MCF 10A (cell line): Measurements from ENCODE around the gene BHLHA15. TPM values are rescaled to one million over a fixed set of nuclear protein-coding genes. Genes with fewer than 3 reads are reported as not detected.
A peak's percentile ranks its signal among the peaks of the same experiment; 100 is the strongest.

Experiments
- Bru-seq: library from RNA; stranded (reverse); fragments of 400-500 nt; gene quantifications from one replicate; lab custom pipeline; 2021; lab: Mats Ljungman, UMichigan
- BruChase-seq, 2 experiments: library from RNA; stranded (reverse); fragments of 400-500 nt; gene quantifications; one replicate each; lab custom pipeline; 2021; lab: Mats Ljungman, UMichigan
- BruUV-seq: library from RNA; stranded (reverse); fragments of 400-500 nt; replicated peaks from 2 replicates; lab custom pipeline; 2021; lab: Mats Ljungman, UMichigan
- CTCF ChIA-PET: fragments of 300-600 bp; sonication (Branson Sonifier 250); formaldehyde crosslinking; extraction: SDS; loops from one replicate; lab custom pipeline; 2021; ENCODE audit warnings: antibody characterized with exemption, inconsistent platforms; lab: Yijun Ruan, JAX
- POLR2A ChIA-PET: fragments of 300-600, 350-650 bp; sonication (Branson Sonifier 250); formaldehyde crosslinking; extraction: SDS; loops from one replicate; lab custom pipeline; 2020; ENCODE audit warnings: antibody characterized with exemption, inconsistent platforms; lab: Yijun Ruan, JAX
- DNase-seq: peaks from one replicate; pipeline ENCODE4 v3.0.0-alpha.2; 2018; ENCODE audit not compliant: unreplicated experiment
- H3K27ac Mint-ChIP-seq: one replicate; pipeline ENCODE4 v1.8.0; 2022; ENCODE audit warnings: mild to moderate bottlenecking, low read depth, mixed read lengths; ENCODE audit not compliant: unreplicated experiment
- H3K27me3 Mint-ChIP-seq: one replicate; pipeline ENCODE4 v1.8.0; 2022; ENCODE audit warnings: mixed read lengths; ENCODE audit not compliant: insufficient read depth, unreplicated experiment
- H3K36me3 Mint-ChIP-seq: one replicate; pipeline ENCODE4 v1.8.0; 2022; ENCODE audit warnings: mild to moderate bottlenecking, moderate library complexity, mixed read lengths; ENCODE audit not compliant: insufficient read depth, unreplicated experiment
- H3K4me1 Mint-ChIP-seq: one replicate; pipeline ENCODE4 v1.8.0; 2022; ENCODE audit warnings: mixed read lengths; ENCODE audit not compliant: insufficient read depth, unreplicated experiment
- H3K4me3 Mint-ChIP-seq: one replicate; pipeline ENCODE4 v1.8.0; 2022; ENCODE audit warnings: mild to moderate bottlenecking, moderate library complexity, mixed read lengths; ENCODE audit not compliant: unreplicated experiment
- H3K9me3 Mint-ChIP-seq: one replicate; pipeline ENCODE4 v1.8.0; 2022; ENCODE audit warnings: mixed read lengths; ENCODE audit not compliant: unreplicated experiment
- CTCF ChIP-seq: fragments of 200-600 bp; IDR thresholded peaks from one replicate; pipeline ENCODE4 v1.8.0; 2022; ENCODE audit warnings: antibody characterized with exemption, mild to moderate bottlenecking; ENCODE audit not compliant: unreplicated experiment
- intact Hi-C: fragments of 100-400 bp; cut with micrococcal nuclease; formaldehyde crosslinking; loops from 2 replicates; pipeline ENCODE4 v1.14.1; 2022
- long read RNA-seq: library from polyadenylated mRNA; stranded (forward); transcript quantifications from one replicate; pipeline ENCODE4 v2.0.0, GENCODE V29; 2022
- total RNA-seq: library from RNA; stranded (reverse); gene quantifications from 2 replicates; pipeline ENCODE4 v1.2.3, GENCODE V29; 2022

BHLHA15 gene
- total RNA-seq (3.2 and 6.0 TPM in 2 replicates), Bru-seq, nascent RNA (percentile 37 among the genes with signal in this experiment), BruChase-seq, experiment 1, labeled RNA remaining after a 6-hour chase (percentile 27 among the genes with signal in this experiment), BruChase-seq, experiment 2, labeled RNA remaining after a 2-hour chase (percentile 51 among the genes with signal in this experiment)
- long read RNA-seq, transcript BHLHA15-201 (1 exons, 706 nt): minor isoform, 5 of 26 reads
- long read RNA-seq, transcript BHLHA15-202 (2 exons, 796 nt): major isoform, 21 of 26 reads
- long read RNA-seq, partial matches to known transcripts: 0 of 26 reads
- long read RNA-seq, other reads (novel, unspliced or antisense): 0 of 26 reads

GRCh38 chr7:98211221-98211675 lies at the start of gene BHLHA15:
BHLHA15 (plus strand) TSS chr7:98211439; CDS start chr7:98212310, 871 bp downstream.
- no peak for TF ChIP-seq CTCF
- Mint-ChIP-seq H3K9me3 (no peaks in the 10 kb centered on the region), H3K36me3 (peaks cover 11% of the 10 kb centered on the region), H3K4me3 (peak within 1 kb of the TSS; percentile 41), H3K27ac (no peak within 1 kb of the TSS), H3K4me1 (no peaks in the 10 kb centered on the region), H3K27me3 (no peaks in the 10 kb centered on the region)
- no TSS peak for BruUV-seq
- intact Hi-C loops: no loop called here
- ChIA-PET POLR2A (no interaction called here), CTCF (no interaction called here)
- no peak for DNase-seq

- CTCF ChIA-PET: interaction anchor here (1.6 to 26.1 kb wide), 3 partner anchors 24 to 144 kb away, joined by 5 to 739 read pairs (median 87); partner anchors contain the start of gene LMTK2
- intact Hi-C loops: loop anchor here (10.0 kb wide), 1 partner anchor 288 kb away; the partner anchor contains the start of gene ASNS
Observed at GRCh38 chr7:98162758-98163157, 48.5 kb upstream of the BHLHA15 start.

GRCh38 chr7:98163269-98163668 lies 48.0 kb upstream of the BHLHA15 start:
- Mint-ChIP-seq H3K27ac (peak overlapping the region; percentile 10), H3K36me3 (peaks cover 14% of the 10 kb centered on the region), H3K27me3 (no peaks in the 10 kb centered on the region), H3K9me3 (no peaks in the 10 kb centered on the region), H3K4me1 (peaks cover 9% of the 10 kb centered on the region), H3K4me3 (no peak overlapping the region)
- no peak for DNase-seq
- BruUV-seq: no TSS peak
- ChIA-PET CTCF (interaction anchor here (2.7 to 26.1 kb wide), 3 partner anchors 10 to 145 kb away, joined by 7 to 739 read pairs (median 87); partner anchors contain the start of gene LMTK2), POLR2A (interaction anchor here (0.7 to 3.0 kb wide), 3 partner anchors 18 to 30 kb away, joined by 3 to 11 read pairs (median 5); no protein-coding TSS in a partner anchor)
- intact Hi-C loops: loop anchor here (10.0 kb wide), 1 partner anchor 288 kb away; the partner anchor contains the start of gene ASNS
- TF ChIP-seq CTCF: no peak

More at GRCh38 chr7:98162758-98163157, 48.5 kb upstream of the BHLHA15 start:
- Mint-ChIP-seq H3K27me3 (no peaks in the 10 kb centered on the region), H3K4me3 (no peak overlapping the region), H3K9me3 (no peaks in the 10 kb centered on the region), H3K4me1 (peaks cover 9% of the 10 kb centered on the region), H3K36me3 (peaks cover 14% of the 10 kb centered on the region), H3K27ac (no peak overlapping the region)
- POLR2A ChIA-PET: interaction anchor here (0.7 to 3.0 kb wide), 3 partner anchors 19 to 29 kb away, joined by 3 to 11 read pairs (median 5); no protein-coding TSS in a partner anchor
- no peak for TF ChIP-seq CTCF
- DNase-seq: no peak
- BruUV-seq: no TSS peak
